Measurements from ENCODE around the gene TFRC.
"Not testable (repeated sequence)": the region's sequence is repeated elsewhere in the genome, so short reads cannot be mapped to it uniquely, and the experiment has no call there.

The TFRC gene

GRCh38 chr3:196049653-196050052 lies 32.2 kb downstream of the TFRC start:
- DNase-seq (ENCODE audit: low read depth in 1 of 2, low spot score in 1 of 2) = no peak

GRCh38 chr3:196048922-196049598 lies 32.8 kb downstream of the TFRC start:
- no peak for DNase-seq (ENCODE audit: low read depth in 1 of 2, low spot score in 1 of 2)

GRCh38 chr3:196047391-196048030 lies 34.4 kb downstream of the TFRC start:
- no peak for DNase-seq (ENCODE audit: low read depth in 1 of 2, low spot score in 1 of 2)

- no peak for DNase-seq (ENCODE audit: low read depth in 1 of 2, low spot score in 1 of 2)
Observed at GRCh38 chr3:196044513-196044912, 37.4 kb downstream of the TFRC start.

DNA sequence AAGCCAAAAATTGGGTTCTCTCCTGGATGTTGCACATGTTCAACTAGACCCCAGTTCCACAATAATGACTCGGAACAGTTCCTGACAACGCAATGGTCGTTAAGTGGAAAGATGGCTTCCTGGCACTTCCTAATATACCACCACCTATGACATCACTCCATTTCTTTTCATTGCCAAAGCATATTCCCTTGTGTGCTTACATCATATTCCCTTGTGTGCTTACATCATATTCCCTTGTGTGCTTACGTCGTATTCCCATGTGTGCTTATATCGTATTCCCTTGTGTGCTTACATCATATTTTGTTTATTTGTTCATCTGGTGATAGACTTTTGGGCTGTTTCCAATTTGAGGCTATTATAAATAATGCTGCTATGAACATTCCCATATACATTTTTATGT lies 39.2 kb downstream of the TFRC start:
- DNase-seq (ENCODE audit: low read depth in 1 of 2, low spot score in 1 of 2) = no peak

DNA sequence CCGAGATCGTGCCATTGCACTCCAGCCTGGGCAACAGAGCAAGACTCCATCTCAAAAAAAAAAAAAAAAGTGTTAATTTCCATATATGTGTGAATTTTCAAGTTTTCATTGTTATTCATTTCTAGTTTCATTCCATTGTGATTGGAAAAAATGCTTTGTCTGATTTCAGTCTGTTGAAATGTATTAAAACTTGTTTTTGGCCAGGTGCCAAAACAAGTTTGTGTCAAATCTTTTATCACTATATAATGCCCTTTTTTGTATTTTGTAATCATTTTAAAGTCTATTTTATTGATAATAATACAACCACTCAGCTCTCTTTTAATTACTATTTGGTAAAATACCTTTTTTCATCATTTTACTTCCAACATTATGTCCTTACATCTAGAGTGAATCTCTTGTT lies 42.5 kb downstream of the TFRC start:
- DNase-seq (ENCODE audit: low read depth in 1 of 2, low spot score in 1 of 2) = no peak

DNA sequence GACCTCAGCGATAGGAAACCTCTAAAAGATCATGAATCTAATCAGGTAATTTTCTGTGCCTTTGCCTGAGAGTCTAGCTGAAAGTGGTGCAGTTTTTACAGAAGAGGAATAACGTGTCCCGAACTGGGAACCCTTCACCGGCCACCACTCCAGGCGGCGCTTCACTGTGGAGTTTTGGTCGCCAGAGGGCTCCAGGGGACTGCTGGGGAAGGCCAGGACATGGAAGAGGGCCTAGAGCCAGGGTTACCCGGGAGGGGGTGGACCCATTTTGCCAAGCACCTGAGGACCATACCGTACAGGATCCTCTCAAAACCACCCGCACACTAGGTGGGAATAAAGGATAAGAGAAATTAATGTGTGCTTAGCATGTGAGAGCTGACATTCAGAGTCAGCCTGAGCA lies 55.8 kb downstream of the TFRC start:
- not testable (repeated sequence) for DNase-seq (ENCODE audit: low read depth in 1 of 2, low spot score in 1 of 2)

DNA sequence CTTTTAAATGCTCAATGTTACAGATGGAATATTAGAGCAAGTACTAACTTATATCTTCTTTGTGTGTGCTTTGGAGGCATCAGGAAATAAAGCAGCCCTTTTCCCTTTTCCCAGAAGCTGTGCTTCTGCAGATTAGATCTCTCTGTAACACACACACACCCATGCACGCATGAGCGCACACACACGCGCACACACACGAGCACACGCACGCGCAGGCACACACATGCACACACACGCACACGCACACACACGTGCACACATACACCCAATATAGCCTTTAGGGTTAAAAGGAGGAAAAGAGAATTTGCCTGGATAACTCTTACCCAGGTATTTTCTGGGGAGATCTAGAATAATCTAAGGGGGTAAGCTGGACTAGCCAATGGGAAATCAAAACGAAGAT lies 56.9 kb downstream of the TFRC start:
- no peak for DNase-seq (ENCODE audit: low read depth in 1 of 2, low spot score in 1 of 2)

- DNase-seq (ENCODE audit: low read depth in 1 of 2, low spot score in 1 of 2) = no peak
Observed at GRCh38 chr3:196023947-196024346, 57.9 kb downstream of the TFRC start.

DNA sequence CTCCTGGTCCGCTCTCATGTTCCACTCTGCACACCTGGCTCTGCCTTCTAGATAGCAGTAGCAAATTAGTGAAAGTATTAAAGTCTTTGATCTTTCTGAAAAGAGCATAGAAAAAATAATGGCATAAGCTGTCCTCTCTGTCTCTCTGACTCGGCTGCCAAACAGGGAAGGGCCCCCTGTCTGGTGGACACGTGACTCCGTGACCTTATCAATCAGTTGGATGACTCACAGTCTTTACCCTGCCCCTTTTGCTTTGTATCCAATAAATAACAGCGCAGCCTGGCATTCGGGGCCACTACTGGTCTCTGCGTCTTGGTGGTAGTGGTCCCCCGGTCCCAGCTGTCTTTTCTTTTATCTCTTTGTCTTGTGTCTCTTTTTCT lies 59.4 kb downstream of the TFRC start:
- DNase-seq (ENCODE audit: low read depth in 1 of 2, low spot score in 1 of 2) = not testable (repeated sequence)

DNA sequence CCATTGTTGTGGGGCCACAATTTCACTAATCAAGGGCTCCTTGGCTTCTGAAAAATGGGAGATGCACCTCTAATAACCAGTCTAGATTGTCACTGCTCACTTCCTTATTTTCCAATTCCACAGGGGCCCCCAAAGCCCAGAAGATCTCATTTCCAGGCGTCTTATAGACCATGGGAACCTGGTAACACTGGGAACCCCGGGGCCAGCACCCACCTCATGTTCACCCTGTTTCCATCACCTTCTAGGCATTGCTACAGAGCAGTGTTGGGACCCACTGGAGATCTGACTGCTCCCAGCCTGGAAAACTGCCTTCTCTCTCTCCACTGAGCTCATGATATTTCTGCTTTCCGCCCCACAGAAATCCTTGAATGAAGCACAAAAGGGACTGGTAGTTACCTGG lies 61.5 kb downstream of the TFRC start:
- DNase-seq (ENCODE audit: low read depth in 1 of 2, low spot score in 1 of 2) = no peak

DNA sequence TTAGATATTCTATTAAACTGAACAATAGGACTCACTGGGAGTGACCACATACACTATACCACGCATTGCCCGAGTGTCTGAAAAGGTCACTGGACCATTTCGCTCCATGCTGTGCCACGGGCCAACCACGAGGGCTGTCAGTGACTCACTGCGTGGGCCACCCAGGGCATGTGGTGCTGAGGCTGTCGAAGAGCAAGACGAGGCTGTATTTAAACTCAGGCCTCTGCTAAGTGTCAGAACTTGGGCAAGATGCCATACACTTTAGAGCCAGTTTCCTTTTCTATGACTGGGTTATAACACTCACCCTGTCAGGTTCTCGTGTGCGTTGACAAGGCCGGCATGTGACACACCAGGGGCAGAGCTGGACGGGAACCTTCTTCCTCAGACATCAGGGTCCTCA lies 62.3 kb downstream of the TFRC start:
- not testable (repeated sequence) for DNase-seq (ENCODE audit: low read depth in 1 of 2, low spot score in 1 of 2)

- not testable (repeated sequence) for DNase-seq (ENCODE audit: low read depth in 1 of 2, low spot score in 1 of 2)
Observed at GRCh38 chr3:196018159-196018558, 63.7 kb downstream of the TFRC start.

DNA sequence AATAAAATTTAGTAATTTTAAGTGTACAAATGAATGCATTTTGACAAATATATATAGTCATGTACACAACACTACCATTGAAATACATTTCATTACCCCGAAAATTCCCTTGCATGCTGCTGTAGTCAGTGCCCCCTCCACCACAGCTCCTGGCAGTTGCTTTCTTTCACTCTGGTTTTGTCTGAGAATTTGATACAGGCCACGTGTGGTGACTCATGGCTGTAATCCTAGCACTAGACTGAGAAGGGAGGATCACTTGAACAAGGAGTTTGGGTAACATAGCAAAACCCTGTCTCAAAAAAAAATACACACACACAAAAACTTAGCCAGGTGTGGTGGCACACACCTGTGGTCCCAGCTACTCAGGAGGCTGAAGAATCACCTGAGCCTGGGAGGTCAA lies 65.4 kb downstream of the TFRC start:
- no peak for DNase-seq (ENCODE audit: low read depth in 1 of 2, low spot score in 1 of 2)

DNA sequence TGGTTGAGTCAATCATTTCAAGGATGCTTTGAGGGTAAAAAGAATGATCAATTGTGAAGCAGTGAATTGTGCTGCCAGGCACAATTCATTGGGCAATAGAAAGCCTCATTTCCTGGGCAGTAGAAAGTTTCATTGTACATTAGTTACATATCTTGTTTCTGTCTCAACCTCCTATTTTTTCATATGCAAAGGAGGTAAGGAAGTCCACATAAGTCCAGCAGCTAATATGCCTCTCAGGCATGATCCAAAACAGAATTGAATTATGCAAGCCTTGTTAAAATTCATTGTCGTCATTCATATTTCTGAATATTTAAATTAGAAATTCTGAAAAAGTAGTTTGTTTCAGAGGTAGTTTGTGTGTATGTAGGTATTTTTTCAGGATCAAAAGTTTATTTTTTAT lies 65.8 kb downstream of the TFRC start:
- no peak for DNase-seq (ENCODE audit: low read depth in 1 of 2, low spot score in 1 of 2)

GRCh38 chr3:196013587-196014487 lies 68.1 kb downstream of the TFRC start:
- no peak for DNase-seq (ENCODE audit: low read depth in 1 of 2, low spot score in 1 of 2)

DNA sequence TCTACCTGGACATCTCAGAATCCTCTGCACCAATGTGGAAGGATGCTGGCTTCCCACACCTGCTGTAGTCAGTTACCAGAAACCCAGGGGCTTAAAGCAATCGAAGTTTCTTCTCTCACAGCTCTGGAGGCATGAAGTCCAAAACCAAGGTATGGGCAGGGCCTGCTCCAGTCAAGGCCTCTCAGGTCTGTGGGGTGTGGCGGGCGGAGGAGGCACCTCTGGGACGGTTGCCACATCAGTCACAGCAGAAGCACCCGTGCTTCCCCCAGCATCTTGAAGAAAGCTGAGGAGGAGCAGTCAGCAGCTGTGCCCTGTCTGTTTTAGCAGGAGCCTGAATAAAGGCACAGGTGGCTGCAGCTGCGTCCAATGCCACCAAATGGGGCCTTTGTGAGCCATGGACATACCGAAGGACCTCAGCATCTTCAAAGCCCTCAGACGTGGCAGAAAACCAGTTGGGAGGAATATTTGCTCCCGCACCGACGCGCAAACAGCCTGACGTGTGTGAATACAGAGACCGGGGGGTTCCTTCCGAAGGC lies 68.9 kb downstream of the TFRC start:
- DNase-seq (ENCODE audit: low read depth in 1 of 2, low spot score in 1 of 2) = no peak

GRCh38 chr3:196012481-196012880 lies 69.4 kb downstream of the TFRC start:
- DNase-seq (ENCODE audit: low read depth in 1 of 2, low spot score in 1 of 2) = no peak

DNA sequence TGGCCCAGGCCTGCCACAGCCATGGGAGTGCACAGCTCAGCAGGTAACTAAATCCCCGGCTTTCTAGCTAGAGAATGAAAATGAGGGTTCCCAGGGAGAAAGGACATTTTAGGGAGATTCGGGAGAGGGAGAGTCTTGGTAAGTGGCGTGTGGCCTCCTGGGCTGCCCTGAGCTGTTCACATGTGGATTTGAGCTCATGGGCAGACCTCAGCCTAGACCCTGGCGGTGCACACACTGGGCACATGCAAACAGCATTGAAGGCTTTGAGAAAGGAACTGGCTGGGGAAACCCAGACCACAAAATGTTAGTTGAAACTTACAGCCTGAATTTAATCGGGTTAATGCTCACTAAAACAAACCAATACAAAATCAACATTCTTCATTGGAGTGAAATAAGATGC lies 72.4 kb downstream of the TFRC start:
- DNase-seq (ENCODE audit: low read depth in 1 of 2, low spot score in 1 of 2) = no peak

DNA sequence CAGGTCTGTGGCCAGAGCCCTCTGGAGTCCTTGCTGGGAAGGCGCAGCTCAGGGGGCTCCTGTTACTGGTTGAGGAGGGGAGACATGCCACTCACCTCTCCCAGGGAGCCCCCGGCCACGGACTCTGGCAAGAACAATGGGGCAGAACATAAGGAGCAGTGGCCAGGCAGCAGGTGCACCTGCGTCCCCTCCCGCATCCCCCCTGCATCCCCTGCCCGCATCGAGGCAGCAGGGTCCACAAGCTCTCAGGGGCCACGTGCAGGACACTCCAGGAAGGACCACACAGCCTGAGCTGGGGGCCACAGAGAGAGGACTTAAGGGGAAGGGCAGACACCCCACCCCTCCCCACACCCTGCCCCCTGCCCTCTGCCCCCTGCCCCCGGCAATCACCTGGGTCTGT lies 73.0 kb downstream of the TFRC start:
- DNase-seq (ENCODE audit: low read depth in 1 of 2, low spot score in 1 of 2) = no peak

GRCh38 chr3:196008387-196008786 lies 73.5 kb downstream of the TFRC start:
- DNase-seq (ENCODE audit: low read depth in 1 of 2, low spot score in 1 of 2) = no peak

All from activated T-helper 1 cell treated with anti-CD3 and anti-CD28 coated beads, Interleukin-2, amount 50 U/mL, for 16 hours (primary cell).